Brain microvascular endothelial cell (primary cell): ENCODE results near the gene AQP10.

Source experiments
- DNase-seq: peaks from one replicate; pipeline ENCODE4 v3.0.0-alpha.2; 2020
- H3K27ac ChIP-seq: fragments of 250-450 bp; sonication (Bioruptor Pico); 2 replicates; pipeline ENCODE4 v1.5.1; 2020; ENCODE audit warnings: mild to moderate bottlenecking, moderate library complexity
- H3K27me3 ChIP-seq: fragments of 250-450 bp; sonication (Bioruptor Pico); replicated peaks from 2 replicates; pipeline ENCODE4 v1.5.1; 2020; ENCODE audit warnings: mild to moderate bottlenecking
- H3K36me3 ChIP-seq: fragments of 250-450 bp; sonication (Bioruptor Pico); replicated peaks from 2 replicates; pipeline ENCODE4 v1.5.1; 2020; ENCODE audit warnings: mild to moderate bottlenecking
- H3K4me3 ChIP-seq: 2 replicates; pipeline ENCODE4 v1.5.1; 2011; ENCODE audit warnings: low read depth, mild to moderate bottlenecking, control low read depth, low read length, moderate library complexity
- in situ Hi-C: cut with HindIII; loops from 2 replicates; pipeline ENCODE4 v1.10.0; 2017; ENCODE audit warnings: low sequenced_read_pairs, low pct_ligation_motif_present
- TF ChIP-seq, protein P1 (sequence below): IDR thresholded peaks from 2 replicates; pipeline ENCODE4 v1.5.1; 2011; ENCODE audit warnings: low read depth, mild to moderate bottlenecking, moderate library complexity, low read length, control low read depth, inconsistent platforms; ENCODE audit errors: missing control alignments

Gene AQP10

GRCh38 chr1:154324669-154325582, 4.0 kb downstream of the AQP10 start, which contains the start of gene ATP8B2:
Gene ATP8B2 (plus strand): TSS chr1:154325525. CDS start chr1:154328142, 2,617 bp downstream.
- Histone ChIP-seq H3K36me3 (no peaks in the 10 kb centered on the region), H3K27ac (peak within 1 kb of the TSS; percentile 76), H3K4me3 (peak within 1 kb of the TSS; percentile 83), H3K27me3 (peaks cover 7% of the 10 kb centered on the region)
- TF ChIP-seq, protein P1, sequence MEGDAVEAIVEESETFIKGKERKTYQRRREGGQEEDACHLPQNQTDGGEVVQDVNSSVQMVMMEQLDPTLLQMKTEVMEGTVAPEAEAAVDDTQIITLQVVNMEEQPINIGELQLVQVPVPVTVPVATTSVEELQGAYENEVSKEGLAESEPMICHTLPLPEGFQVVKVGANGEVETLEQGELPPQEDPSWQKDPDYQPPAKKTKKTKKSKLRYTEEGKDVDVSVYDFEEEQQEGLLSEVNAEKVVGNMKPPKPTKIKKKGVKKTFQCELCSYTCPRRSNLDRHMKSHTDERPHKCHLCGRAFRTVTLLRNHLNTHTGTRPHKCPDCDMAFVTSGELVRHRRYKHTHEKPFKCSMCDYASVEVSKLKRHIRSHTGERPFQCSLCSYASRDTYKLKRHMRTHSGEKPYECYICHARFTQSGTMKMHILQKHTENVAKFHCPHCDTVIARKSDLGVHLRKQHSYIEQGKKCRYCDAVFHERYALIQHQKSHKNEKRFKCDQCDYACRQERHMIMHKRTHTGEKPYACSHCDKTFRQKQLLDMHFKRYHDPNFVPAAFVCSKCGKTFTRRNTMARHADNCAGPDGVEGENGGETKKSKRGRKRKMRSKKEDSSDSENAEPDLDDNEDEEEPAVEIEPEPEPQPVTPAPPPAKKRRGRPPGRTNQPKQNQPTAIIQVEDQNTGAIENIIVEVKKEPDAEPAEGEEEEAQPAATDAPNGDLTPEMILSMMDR, result peak; percentile 96
- in situ Hi-C loops, result loop anchor here (25.0 kb wide), 1 partner anchor 88 kb away; no protein-coding TSS in a partner anchor
- DNase-seq, result peak; percentile 57

- TF ChIP-seq, protein P1, result peak; percentile 86
- DNase-seq, result peak; percentile 86
- H3K4me3 ChIP-seq, result peak overlapping the region; percentile 83
Measured at GRCh38 chr1:154325583-154326545, 5.0 kb downstream of the AQP10 start.

DNA sequence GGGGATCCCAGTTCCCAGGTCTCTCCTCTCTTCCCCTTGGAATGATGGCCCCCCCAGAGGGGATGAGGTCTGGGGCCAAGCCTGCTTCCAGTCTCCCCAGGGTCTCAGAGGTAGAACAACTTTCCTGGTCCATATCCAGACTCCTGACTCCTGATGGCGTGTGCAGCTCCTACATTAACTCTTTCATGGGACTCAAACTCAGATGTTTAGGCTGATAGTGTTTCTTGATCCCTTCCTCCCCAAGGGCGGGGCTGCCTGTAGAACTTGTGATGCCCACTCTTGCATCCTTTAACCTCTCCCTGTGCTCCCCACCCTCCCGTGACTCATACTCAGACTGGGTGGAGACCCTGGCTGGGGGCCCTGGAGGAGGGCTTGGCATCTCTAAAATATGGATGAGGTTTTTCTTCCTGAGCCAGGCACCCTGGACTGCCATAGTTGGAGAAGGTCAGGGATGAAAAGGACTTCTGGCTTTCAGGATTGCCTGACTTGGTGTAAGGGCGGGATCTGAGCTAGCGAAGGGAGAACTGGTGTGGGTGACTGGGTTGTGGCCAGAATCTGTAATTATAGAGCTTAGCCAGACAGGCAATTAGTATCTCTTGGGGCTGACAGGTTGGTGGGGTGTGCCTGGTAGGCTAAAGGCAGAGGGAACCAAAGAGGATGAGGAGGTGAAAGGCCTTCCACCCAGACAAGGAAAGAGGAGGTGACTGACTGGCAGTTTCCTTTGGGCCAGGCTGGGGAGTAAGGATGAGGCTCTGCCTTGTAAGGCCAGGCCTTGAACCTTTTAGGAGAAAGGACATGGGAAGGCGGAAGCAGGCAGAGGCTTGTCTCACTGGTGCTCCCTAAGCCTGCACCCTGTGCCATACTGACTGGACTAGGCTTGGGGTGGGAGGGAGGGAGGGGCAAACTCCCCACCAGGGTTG, 5.9 kb downstream of the AQP10 start:
- Histone ChIP-seq H3K27me3 (peaks cover 7% of the 10 kb centered on the region), H3K36me3 (peaks cover 16% of the 10 kb centered on the region), H3K4me3 (peak overlapping the region; percentile 83), H3K27ac (peak overlapping the region; percentile 76)
- DNase-seq, result peak; percentile 24
- in situ Hi-C loops, result loop anchor here (25.0 kb wide), 1 partner anchor 90 kb away; no protein-coding TSS in a partner anchor
- TF ChIP-seq, protein P1, result no peak

More at GRCh38 chr1:154325583-154326545, 5.0 kb downstream of the AQP10 start:
- in situ Hi-C loops, result loop anchor here (25.0 kb wide), 1 partner anchor 89 kb away; no protein-coding TSS in a partner anchor
- Histone ChIP-seq H3K27me3 (peaks cover 7% of the 10 kb centered on the region), H3K27ac (peak overlapping the region; percentile 76), H3K36me3 (peaks cover 7% of the 10 kb centered on the region)

DNA sequence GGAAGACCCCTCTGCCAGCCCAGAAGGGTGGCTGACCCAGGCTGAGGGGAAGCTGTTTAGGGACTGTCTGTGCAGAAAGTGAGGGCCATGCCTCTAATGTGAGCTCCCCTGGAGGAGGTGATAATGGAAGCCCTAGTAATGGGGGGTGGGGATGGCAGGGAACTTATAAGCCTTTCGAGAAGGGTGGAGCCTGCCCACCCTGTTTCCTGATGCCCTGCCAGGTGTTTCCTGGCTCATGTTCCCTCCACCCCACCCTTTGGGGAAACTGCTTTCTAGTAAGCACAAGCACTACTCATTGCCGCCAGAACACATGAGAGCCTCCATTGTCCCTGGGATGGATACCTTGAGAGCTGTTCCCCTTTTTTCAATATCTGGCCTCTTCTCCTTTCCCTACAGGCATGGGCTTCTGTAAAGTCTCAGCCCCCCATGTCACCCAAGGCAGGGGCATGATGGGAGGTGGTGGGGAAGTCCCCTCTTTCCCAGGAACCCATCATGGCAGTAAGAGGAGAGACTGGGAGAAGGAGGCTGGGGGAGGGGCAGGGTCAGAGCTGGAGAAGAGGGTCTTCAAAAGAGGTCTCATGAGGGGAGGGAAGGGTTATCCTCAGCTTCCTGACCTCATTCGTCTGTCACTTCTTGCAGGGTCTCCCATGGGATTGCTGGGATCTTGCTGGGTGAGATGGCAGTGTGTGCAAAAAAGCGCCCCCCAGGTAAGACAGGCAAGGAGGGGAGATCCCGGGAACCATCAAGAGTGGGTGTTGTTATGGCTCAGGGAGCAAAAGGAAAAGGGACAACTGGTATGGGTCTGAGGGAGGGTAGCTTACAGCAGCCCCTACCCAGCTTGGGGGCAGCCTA, 6.8 kb downstream of the AQP10 start:
- TF ChIP-seq, protein P1, result no peak
- Histone ChIP-seq H3K36me3 (peaks cover 25% of the 10 kb centered on the region), H3K4me3 (peak overlapping the region; percentile 47), H3K27ac (no peak overlapping the region), H3K27me3 (peaks cover 7% of the 10 kb centered on the region)
- in situ Hi-C loops, result loop anchor here (25.0 kb wide), 1 partner anchor 90 kb away; no protein-coding TSS in a partner anchor
- no peak for DNase-seq
